ENCODE measurements around the gene TMEM235.

DNA sequence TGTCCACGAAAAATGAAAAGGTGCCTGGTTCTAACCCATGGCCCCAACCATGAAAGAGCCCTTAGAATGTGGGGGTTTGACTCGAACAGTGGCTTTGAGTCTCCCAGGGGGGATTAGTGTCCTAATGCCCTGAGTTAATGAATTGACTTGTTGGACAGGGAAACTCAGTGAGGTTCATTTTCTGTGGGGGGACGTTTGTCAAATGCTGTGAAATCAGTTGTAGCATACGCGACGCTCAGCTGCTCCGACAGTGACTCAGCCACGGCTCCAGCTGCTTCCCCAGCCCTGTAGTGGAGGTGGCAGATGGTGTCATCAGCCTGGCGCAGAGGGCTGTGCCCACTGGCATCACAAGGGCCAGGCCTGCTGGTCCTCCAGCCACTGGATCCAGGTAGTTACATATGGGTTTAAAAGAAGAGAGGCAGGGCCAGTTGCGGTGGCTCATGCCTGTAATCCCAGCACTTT, 3.9 kb upstream of the TMEM235 start:
- TF ChIP-seq, protein P1, sequence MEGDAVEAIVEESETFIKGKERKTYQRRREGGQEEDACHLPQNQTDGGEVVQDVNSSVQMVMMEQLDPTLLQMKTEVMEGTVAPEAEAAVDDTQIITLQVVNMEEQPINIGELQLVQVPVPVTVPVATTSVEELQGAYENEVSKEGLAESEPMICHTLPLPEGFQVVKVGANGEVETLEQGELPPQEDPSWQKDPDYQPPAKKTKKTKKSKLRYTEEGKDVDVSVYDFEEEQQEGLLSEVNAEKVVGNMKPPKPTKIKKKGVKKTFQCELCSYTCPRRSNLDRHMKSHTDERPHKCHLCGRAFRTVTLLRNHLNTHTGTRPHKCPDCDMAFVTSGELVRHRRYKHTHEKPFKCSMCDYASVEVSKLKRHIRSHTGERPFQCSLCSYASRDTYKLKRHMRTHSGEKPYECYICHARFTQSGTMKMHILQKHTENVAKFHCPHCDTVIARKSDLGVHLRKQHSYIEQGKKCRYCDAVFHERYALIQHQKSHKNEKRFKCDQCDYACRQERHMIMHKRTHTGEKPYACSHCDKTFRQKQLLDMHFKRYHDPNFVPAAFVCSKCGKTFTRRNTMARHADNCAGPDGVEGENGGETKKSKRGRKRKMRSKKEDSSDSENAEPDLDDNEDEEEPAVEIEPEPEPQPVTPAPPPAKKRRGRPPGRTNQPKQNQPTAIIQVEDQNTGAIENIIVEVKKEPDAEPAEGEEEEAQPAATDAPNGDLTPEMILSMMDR (IDR thresholded peaks at IDR 0.05; ENCODE audit: borderline replicate concordance, extremely low read depth, low read length, poor library complexity, severe bottlenecking) = no peak
- no peak for TF ChIP-seq EZH2 (IDR thresholded peaks at IDR 0.05; ENCODE audit: borderline replicate concordance, low read depth, low read length, severe bottlenecking)
